Hepatocyte (in vitro differentiated cells): ENCODE measurements around the gene DOCK1. TPM values are rescaled to one million over a fixed set of nuclear protein-coding genes. Genes with fewer than 3 reads are reported as not detected.

Source experiments
- DNase-seq: peaks from one replicate; pipeline ENCODE4 v3.0.0-alpha.2; 2016; ENCODE audit warnings: low spot score
- H2AFZ ChIP-seq: fragments of 200-600 bp; sonication (generic); 2 replicates; pipeline ENCODE4 v1.6.0; 2016; ENCODE audit warnings: antibody characterized with exemption, mild to moderate bottlenecking
- H3K27ac ChIP-seq: fragments of 200-600 bp; sonication (generic); 2 replicates; pipeline ENCODE4 v1.5.1; 2016; ENCODE audit warnings: mild to moderate bottlenecking
- H3K27me3 ChIP-seq: fragments of 200-600 bp; sonication (generic); 2 replicates; pipeline ENCODE4 v1.6.1; 2016
- H3K36me3 ChIP-seq: fragments of 200-600 bp; sonication (generic); replicated peaks from 2 replicates; pipeline ENCODE4 v1.5.1; 2016; ENCODE audit warnings: low read depth; ENCODE audit not compliant: insufficient read depth
- H3K4me1 ChIP-seq: fragments of 200-600 bp; sonication (generic); 2 replicates; pipeline ENCODE4 v1.5.1; 2016; ENCODE audit warnings: mild to moderate bottlenecking, moderate library complexity; ENCODE audit not compliant: insufficient read depth
- H3K4me2 ChIP-seq: fragments of 200-600 bp; sonication (generic); 2 replicates; pipeline ENCODE4 v1.6.0; 2016
- H3K4me3 ChIP-seq: fragments of 200-600 bp; sonication (generic); 2 replicates; pipeline ENCODE4 v1.5.1; 2016; ENCODE audit warnings: mild to moderate bottlenecking
- H3K79me2 ChIP-seq: fragments of 200-600 bp; sonication (generic); 2 replicates; pipeline ENCODE4 v1.6.0; 2017; ENCODE audit warnings: mild to moderate bottlenecking
- H3K9me2 ChIP-seq: fragments of 200-600 bp; sonication (generic); replicated peaks from 2 replicates; pipeline ENCODE4 v1.6.0; 2017; ENCODE audit warnings: mild to moderate bottlenecking; ENCODE audit not compliant: insufficient read depth
- H3K9me3 ChIP-seq: fragments of 200-600 bp; sonication (generic); 2 replicates; pipeline ENCODE4 v1.5.1; 2016; ENCODE audit warnings: low read depth, mild to moderate bottlenecking
- H4K20me1 ChIP-seq: fragments of 200-600 bp; sonication (generic); 2 replicates; pipeline ENCODE4 v1.6.0; 2016; ENCODE audit warnings: mild to moderate bottlenecking; ENCODE audit not compliant: insufficient read depth, poor library complexity, severe bottlenecking
- EZH2 ChIP-seq: fragments of 200-600 bp; sonication (generic); IDR thresholded peaks from 2 replicates; pipeline ENCODE4 v1.6.1; 2016; ENCODE audit warnings: antibody characterized with exemption, mild to moderate bottlenecking, borderline replicate concordance
- EZH2phosphoT487 ChIP-seq: fragments of 200-600 bp; sonication (generic); IDR thresholded peaks from one replicate; pipeline ENCODE4 v1.6.1; 2018; ENCODE audit warnings: antibody characterized with exemption, mild to moderate bottlenecking, low read depth, moderate library complexity; ENCODE audit not compliant: unreplicated experiment, severe bottlenecking
- WGBS: methylation state at CpG from one replicate; pipeline ENCODE4 v1.1.6; 2016; ENCODE audit warnings: low lambda C conversion rate; ENCODE audit errors: missing lambda C conversion rate; 5-methylcytosine and 5-hydroxymethylcytosine counted together
- polyA plus RNA-seq: library from polyadenylated mRNA; unstranded; fragments of >200 nt; fragmentation: Nextera tagmentation; extraction: Ambion mirVana; gene quantifications from 2 replicates; pipeline ENCODE4 v1.2.1, GENCODE V29; 2016
- total RNA-seq: library from RNA; depleted of rRNA; stranded (reverse); fragments of >200 nt; gene quantifications from 2 replicates; pipeline ENCODE4 v1.2.3, GENCODE V29; 2014
- TF ChIP-seq, protein P1 (sequence below): fragments of 200-600 bp; sonication (generic); IDR thresholded peaks from 2 replicates; pipeline ENCODE4 v1.5.1; 2016; ENCODE audit warnings: antibody characterized with exemption, mild to moderate bottlenecking; ENCODE audit not compliant: poor library complexity

The DOCK1 gene
- total and polyA plus RNA-seq, 2 experiments from 2014 or later: 16.0 to 55.5 TPM

GRCh38 chr10:127349737-127350136 lies 444.5 kb downstream of the DOCK1 start:
- Histone ChIP-seq H3K9me3 (no peaks in the 10 kb centered on the region), H3K4me1 (no peaks in the 10 kb centered on the region), H3K4me3 (no peak overlapping the region), H2AFZ (no peak overlapping the region), H3K4me2 (no peak overlapping the region), H3K27ac (no peak overlapping the region), H3K9me2 (no peaks in the 10 kb centered on the region), H3K79me2 (no peaks in the 10 kb centered on the region), H3K27me3 (no peaks in the 10 kb centered on the region), H4K20me1 (no peaks in the 10 kb centered on the region), H3K36me3 (no peaks in the 10 kb centered on the region)
- WGBS: 100% methylated on average over 3 of the region's 3 CpGs
- DNase-seq: no peak
- TF ChIP-seq EZH2 (no peak), EZH2phosphoT487 (no peak)
- TF ChIP-seq, protein P1, sequence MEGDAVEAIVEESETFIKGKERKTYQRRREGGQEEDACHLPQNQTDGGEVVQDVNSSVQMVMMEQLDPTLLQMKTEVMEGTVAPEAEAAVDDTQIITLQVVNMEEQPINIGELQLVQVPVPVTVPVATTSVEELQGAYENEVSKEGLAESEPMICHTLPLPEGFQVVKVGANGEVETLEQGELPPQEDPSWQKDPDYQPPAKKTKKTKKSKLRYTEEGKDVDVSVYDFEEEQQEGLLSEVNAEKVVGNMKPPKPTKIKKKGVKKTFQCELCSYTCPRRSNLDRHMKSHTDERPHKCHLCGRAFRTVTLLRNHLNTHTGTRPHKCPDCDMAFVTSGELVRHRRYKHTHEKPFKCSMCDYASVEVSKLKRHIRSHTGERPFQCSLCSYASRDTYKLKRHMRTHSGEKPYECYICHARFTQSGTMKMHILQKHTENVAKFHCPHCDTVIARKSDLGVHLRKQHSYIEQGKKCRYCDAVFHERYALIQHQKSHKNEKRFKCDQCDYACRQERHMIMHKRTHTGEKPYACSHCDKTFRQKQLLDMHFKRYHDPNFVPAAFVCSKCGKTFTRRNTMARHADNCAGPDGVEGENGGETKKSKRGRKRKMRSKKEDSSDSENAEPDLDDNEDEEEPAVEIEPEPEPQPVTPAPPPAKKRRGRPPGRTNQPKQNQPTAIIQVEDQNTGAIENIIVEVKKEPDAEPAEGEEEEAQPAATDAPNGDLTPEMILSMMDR: no peak

- WGBS: 92% methylated on average over 4 of the region's 4 CpGs
Measured at GRCh38 chr10:127351542-127351941, 446.3 kb downstream of the DOCK1 start.

DNA sequence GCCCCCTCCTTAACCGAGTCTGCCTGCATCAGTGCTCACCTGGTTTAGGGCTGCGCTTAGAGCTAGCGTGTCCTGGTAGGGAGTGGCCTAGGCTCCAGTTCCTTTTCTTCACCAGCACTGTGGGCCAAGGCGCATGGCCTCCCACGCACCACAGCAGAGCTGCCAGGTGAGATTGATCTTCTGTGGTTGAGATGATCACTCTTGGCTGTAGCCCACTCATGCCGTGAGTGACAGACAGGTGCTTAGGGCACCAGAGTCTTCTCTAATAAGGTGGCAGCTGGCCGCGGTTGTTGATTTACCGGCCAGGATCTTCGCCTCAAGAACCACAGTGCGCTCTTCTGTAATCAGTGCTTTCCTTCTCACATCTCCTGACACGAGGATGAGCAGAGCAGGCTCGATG lies 448.3 kb downstream of the DOCK1 start:
- Histone ChIP-seq H3K9me3 (no peaks in the 10 kb centered on the region), H3K27me3 (no peaks in the 10 kb centered on the region), H3K4me2 (no peak overlapping the region), H3K27ac (no peak overlapping the region), H2AFZ (no peak overlapping the region), H3K4me1 (no peaks in the 10 kb centered on the region), H4K20me1 (no peaks in the 10 kb centered on the region), H3K36me3 (no peaks in the 10 kb centered on the region), H3K9me2 (no peaks in the 10 kb centered on the region), H3K4me3 (no peak overlapping the region), H3K79me2 (no peaks in the 10 kb centered on the region)
- TF ChIP-seq EZH2phosphoT487 (no peak), EZH2 (no peak)
- no peak for DNase-seq
- 92% methylated on average over 13 of the region's 13 CpGs for WGBS

More at GRCh38 chr10:127351542-127351941, 446.3 kb downstream of the DOCK1 start:
- Histone ChIP-seq H3K9me2 (no peaks in the 10 kb centered on the region), H3K79me2 (no peaks in the 10 kb centered on the region), H3K4me2 (no peak overlapping the region), H3K27me3 (no peaks in the 10 kb centered on the region), H4K20me1 (no peaks in the 10 kb centered on the region), H3K27ac (no peak overlapping the region), H3K4me1 (no peaks in the 10 kb centered on the region), H3K4me3 (no peak overlapping the region), H2AFZ (no peak overlapping the region), H3K9me3 (no peaks in the 10 kb centered on the region), H3K36me3 (no peaks in the 10 kb centered on the region)
- TF ChIP-seq, protein P1: no peak
- no peak for TF ChIP-seq EZH2phosphoT487
- no peak for TF ChIP-seq EZH2
- no peak for DNase-seq

GRCh38 chr10:127354255-127354654 lies 449.0 kb downstream of the DOCK1 start:
- H3K79me2 ChIP-seq: no peaks in the 10 kb centered on the region
- no peaks in the 10 kb centered on the region for H3K4me1 ChIP-seq
- H3K4me3 ChIP-seq: no peak overlapping the region
- no peaks in the 10 kb centered on the region for H4K20me1 ChIP-seq
- 84% methylated on average over 7 of the region's 7 CpGs for WGBS
- H2AFZ ChIP-seq: no peak overlapping the region
- TF ChIP-seq EZH2phosphoT487: no peak
- TF ChIP-seq, protein P1: no peak
- no peaks in the 10 kb centered on the region for H3K27me3 ChIP-seq
- no peak overlapping the region for H3K4me2 ChIP-seq
- no peaks in the 10 kb centered on the region for H3K9me3 ChIP-seq
- H3K9me2 ChIP-seq: no peaks in the 10 kb centered on the region
- DNase-seq: no peak
- H3K27ac ChIP-seq: no peak overlapping the region
- H3K36me3 ChIP-seq: no peaks in the 10 kb centered on the region
